NCI-H82 treated with DMSO at 0.1 percent for 48 hours (cell line): Measurements from ENCODE around the gene AEBP1.

ENCODE experiments used
- DNase-seq: peaks from one replicate; lab custom pipeline; 2025; ENCODE audit not compliant: unreplicated experiment; lab: John Stamatoyannopoulos, UW

Gene AEBP1

DNA sequence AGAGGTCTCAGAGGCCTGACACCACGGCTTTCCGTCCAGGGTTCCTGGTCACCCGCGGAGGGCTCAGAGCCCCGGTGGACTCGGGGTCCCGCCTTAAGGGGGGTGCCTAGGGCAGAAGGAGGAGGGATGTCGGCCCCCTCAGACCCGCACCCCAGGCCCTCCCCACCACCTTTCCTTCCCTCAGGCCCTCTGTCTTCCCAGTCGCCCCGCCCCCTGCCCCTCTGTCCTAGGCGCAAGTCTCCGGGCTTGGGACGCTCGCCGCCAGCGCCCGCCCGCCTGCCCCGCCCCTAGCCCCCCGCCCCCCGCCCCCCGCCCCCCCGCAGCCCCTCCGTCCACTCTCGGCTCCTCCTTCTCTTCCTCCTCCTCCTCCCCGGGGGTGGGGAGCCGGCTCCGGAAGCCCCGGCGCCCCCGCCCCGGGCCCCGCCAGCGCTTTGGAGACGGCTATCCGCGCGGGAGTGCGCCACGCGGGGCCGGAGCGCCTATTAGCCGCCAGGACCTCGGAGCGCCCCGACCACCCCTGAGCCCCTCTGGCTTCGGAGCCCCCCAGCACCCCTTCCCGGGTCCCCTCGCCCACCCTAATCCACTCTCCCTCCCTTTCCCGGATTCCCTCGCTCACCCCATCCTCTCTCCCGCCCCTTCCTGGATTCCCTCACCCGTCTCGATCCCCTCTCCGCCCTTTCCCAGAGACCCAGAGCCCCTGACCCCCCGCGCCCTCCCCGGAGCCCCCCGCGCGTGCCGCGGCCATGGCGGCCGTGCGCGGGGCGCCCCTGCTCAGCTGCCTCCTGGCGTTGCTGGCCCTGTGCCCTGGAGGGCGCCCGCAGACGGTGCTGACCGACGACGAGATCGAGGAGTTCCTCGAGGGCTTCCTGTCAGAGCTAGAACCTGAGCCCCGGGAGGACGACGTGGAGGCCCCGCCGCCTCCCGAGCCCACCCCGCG, at the start of gene AEBP1:
Gene AEBP1 (plus strand): TSS at position 423 of the 937 bp plus-strand sequence. CDS start 321 bp downstream, at position 744.
- DNase-seq, result peak; percentile 21

DNA sequence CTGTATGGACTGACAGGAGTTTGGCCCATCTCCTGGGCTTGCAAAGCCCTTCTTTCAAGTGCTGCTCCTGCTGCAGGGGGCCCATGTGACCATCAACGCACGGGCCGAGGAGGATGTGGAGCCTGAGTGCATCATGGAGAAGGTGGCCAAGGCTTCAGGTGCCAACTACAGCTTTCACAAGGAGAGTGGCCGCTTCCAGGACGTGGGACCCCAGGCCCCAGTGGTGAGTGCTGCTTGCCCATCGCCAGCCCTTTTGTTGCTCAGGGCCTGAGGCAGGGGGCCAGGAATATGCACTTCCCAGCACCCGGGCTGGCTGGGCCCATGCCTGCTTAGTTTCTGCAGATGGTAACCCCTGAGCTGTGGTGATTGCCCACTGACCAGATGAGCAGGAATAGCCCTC, 47.5 kb upstream of the AEBP1 start:
- DNase-seq, result no peak

DNA sequence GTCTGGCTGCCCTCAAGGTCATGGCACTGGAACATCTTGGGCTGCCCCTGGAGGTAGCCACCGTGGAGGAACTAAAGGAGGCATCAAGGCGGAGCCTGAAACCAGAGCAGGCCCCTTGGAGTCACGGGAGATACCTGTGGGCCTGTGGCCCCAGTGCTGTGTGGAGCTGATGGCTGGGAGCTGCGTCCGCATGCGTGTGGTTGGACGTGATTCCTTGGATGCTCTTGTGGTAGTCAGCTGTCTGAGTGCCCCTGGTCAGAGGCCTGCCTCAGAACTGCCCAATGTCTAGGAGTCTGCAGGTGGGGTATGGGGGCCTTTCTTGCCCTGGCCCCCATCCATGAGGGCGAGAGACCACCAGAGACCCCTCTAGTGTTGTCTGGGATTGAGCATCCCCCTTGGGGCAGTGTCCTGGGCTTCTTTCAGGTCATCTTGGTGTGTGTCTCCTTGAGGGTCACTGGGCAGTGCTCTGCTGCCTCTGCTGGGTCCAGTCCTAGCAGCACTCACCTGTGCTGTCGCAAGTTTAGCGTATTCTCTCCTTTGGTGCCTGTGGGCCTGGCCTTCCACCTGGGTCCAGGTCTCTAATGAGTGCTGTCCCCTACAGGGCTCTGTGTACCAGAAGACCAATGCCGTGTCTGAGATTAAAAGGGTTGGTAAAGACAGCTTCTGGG, 46.8 kb upstream of the AEBP1 start:
- no peak for DNase-seq

DNA sequence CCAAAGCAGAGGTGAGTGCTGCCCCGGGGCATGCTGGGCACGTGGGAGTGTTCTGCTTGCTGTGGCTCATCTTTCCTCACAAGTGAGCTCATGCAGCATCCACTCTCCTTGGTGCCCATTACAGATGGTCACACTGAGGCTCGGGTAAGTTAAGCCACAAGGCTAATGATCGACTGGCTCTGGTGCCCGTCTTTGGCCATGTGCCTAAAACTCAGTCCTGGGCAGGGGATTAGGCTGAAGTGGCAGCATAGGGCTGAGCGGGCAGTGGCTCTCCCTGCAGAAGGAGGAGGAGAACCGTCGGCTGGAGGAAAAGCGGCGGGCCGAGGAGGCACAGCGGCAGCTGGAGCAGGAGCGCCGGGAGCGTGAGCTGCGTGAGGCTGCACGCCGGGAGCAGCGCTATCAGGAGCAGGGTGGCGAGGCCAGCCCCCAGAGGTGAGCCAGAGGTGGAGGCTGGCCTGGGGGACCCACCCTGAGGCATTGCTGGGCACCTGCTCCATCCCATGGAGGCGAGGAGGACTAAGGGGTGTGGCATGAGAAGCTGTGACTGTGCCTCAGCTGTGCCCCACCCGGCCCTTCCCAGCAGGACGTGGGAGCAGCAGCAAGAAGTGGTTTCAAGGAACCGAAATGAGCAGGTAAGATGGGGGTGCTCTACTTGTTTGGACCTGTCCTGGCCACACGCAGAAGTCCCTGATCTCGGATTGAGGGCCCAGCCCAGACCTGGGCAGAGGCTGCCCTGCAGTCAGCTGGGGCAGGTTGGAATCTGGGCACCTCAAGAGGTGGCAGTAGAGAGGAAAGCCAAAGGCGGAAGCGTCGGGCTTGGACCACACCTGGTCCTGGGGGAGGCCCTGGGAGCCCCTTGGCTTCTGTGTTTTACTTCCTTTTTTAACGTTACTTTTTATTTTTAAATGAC, 46.0 kb upstream of the AEBP1 start:
- no peak for DNase-seq

DNA sequence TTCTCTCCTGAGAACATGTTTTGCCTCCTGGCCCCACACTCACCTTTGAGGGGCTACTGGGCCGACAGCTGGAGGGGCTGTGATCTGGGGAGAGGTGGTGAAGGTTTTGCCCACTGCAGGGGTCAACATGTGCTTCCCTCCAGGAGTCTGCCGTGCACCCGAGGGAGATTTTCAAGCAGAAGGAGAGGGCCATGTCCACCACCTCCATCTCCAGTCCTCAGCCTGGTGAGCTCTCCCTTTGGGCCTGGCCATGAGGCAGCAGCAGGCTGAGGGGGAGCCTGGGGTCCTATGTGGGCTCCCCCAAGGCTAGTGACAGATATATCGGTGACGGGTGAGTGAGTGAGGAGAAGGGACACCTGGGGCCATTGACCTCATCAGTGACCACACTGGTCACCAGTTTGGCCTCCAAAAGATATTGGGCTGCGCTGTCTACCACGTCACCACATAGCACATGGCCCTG, 45.4 kb upstream of the AEBP1 start:
- no peak for DNase-seq

DNA sequence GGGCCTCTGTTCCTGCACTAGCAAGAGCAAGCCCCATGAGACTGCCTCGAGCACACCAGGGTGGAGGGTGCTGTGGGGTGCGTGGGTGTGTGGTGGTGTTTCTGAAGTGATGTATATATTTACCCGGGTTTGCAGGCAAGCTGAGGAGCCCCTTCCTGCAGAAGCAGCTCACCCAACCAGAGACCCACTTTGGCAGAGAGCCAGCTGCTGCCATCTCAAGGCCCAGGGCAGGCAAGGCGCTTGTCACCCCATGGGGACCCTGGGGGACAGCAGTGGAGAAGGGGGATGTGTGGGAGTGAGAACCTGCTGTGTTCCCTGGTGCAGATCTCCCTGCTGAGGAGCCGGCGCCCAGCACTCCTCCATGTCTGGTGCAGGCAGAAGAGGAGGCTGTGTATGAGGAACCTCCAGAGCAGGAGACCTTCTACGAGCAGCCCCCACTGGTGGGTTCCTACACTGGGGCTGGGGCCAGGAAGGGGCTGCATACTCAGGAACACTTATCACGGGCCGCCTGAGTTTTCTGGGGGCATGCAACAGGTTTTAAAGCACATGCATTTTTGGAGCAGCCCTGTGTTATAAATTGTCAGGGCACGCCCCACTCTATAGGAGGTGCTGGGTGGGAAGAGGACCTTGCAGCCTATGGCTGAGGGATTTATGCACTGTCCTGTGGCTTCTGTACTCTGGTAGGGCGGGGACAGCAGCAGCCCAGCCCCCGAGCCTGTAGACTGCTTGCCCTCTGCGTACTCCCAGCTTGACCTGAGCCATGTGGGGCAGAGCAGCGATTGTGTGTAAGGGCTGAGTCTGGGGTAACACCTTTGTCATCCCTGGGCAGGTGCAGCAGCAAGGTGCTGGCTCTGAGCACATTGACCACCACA, 44.7 kb upstream of the AEBP1 start:
- DNase-seq, result no peak

DNA sequence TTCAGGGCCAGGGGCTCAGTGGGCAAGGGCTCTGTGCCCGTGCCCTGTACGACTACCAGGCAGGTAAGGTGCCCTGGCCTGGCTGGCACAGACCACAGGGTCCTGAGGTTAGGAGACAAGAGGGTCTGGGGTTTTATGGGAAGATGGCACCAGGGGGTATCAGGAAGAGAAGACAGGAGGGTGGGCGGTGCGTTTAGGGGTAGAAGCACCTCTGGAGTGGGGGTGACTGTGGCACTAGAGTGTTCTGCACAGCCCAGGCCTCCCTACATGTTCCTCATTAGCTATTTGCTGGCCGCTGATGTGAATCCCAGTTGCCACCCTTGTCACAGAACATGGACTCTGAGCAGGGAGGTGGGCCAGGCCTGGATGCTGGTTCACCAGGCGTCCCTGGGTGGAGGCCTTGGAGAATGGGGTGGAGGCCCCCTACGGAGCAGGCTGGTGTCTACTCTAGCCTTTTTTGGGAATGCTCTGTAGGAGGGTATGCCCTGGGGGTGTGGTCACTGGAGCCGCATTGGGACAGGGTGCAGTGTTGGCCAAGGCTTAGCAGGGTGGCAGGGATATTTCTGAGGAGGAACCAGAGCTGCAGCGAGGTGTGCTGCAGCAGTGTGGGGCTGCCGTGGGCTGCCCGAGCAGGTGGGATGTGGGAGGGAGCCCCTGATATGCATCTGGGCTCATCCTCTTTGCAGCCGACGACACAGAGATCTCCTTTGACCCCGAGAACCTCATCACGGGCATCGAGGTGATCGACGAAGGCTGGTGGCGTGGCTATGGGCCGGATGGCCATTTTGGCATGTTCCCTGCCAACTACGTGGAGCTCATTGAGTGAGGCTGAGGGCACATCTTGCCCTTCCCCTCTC, 43.8 kb upstream of the AEBP1 start:
- DNase-seq, result no peak

DNA sequence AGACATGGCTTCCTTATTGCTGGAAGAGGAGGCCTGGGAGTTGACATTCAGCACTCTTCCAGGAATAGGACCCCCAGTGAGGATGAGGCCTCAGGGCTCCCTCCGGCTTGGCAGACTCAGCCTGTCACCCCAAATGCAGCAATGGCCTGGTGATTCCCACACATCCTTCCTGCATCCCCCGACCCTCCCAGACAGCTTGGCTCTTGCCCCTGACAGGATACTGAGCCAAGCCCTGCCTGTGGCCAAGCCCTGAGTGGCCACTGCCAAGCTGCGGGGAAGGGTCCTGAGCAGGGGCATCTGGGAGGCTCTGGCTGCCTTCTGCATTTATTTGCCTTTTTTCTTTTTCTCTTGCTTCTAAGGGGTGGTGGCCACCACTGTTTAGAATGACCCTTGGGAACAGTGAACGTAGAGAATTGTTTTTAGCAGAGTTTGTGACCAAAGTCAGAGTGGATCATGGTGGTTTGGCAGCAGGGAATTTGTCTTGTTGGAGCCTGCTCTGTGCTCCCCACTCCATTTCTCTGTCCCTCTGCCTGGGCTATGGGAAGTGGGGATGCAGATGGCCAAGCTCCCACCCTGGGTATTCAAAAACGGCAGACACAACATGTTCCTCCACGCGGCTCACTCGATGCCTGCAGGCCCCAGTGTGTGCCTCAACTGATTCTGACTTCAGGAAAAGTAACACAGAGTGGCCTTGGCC, 43.0 kb upstream of the AEBP1 start:
- DNase-seq, result no peak

DNA sequence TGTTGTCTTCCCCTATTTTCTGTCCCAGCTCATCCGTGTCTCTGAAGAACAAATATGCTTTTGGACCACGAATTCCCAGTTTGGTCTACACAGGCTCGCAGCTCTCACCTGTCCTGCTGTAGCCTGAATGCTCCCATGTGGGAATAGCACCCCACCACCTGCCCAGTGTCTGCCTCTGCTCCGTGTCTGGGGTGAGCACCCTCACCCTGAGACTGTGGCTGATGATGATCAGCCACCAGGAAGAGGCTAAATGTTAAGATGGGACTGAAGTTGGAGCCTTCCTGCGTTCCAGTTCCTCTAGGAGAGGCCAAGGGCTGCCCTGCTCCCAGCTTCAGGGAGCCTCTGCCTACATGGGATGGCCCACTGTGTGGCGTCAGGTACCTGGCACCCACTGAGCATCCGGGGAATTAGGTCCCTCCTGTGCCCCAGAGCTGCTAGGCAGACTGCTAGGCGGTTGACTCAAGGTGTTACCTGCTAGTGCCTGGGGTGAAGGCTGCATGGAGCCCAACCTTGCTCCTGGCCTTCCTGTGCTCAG, 42.4 kb upstream of the AEBP1 start:
- no peak for DNase-seq

DNA sequence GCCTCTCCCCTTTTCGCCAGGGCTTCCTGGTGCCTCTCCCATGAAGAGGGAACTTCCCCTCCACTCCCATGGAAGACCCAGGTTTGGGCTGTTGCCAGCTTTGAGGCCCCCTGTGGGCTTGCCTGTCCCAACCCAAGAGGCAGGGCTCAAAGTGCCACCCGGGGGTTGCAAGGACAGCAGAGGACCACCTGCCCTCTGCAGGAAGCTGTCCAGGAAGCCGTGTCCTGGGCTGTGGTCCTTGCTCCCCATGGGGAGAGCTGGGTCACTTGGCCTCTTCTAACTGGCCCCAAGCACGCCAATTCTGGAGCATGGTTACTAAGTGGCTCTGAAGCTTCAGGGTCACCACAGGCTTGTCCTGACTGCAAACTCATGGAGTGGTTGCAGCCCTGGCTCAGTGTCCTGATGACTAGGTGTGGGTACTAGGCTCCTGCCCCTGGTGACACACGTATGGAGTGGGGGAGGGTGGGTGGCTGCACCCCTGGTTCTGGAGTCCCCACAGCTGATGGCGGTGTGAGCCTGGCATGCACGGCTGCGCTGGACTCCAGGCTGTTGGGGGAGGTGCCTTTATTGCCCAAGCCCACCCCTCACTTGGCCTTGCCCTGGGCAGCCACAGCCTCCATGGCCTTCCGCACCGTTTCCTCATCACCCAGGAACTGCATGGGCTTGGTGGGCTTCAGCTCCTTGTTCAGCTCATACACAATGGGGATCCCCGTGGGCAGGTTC, 41.8 kb upstream of the AEBP1 start:
- no peak for DNase-seq

DNA sequence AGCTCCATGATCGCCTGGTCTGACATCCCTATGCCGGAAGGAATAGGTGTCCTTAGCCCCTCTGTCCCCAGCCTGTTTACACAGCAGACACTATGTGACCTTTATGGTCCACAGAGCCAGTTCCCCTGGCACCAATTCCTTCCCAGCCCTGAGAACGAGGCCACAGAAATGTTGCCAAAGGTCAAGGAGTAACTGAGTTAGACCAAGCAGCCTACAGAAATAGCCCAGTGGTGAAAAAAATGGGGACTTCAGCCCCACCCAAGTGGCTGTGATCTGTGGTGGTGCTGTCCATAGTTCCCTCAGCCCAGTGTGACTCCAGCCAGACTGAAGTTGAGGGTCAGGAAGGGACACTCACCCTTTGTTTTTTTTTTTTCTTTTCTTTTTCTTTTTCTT, 41.2 kb upstream of the AEBP1 start:
- no peak for DNase-seq

DNA sequence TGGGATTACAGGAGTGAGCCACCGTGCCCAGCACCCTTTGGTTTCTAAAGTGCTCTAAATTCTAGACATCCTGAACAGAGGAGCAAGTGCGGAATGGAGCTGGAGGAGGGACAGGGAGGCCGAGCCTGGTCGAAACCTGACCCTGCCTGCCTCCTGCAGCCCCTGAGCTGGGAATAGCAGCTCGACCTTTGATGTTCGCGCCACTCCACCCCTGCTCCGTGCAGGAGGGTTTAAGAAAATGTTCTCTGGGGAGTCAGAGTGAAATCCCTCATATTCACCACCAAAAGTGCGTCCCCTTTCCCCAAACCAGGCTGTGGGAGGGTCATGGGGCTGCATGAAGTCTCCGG, 40.6 kb upstream of the AEBP1 start:
- DNase-seq, result no peak

DNA sequence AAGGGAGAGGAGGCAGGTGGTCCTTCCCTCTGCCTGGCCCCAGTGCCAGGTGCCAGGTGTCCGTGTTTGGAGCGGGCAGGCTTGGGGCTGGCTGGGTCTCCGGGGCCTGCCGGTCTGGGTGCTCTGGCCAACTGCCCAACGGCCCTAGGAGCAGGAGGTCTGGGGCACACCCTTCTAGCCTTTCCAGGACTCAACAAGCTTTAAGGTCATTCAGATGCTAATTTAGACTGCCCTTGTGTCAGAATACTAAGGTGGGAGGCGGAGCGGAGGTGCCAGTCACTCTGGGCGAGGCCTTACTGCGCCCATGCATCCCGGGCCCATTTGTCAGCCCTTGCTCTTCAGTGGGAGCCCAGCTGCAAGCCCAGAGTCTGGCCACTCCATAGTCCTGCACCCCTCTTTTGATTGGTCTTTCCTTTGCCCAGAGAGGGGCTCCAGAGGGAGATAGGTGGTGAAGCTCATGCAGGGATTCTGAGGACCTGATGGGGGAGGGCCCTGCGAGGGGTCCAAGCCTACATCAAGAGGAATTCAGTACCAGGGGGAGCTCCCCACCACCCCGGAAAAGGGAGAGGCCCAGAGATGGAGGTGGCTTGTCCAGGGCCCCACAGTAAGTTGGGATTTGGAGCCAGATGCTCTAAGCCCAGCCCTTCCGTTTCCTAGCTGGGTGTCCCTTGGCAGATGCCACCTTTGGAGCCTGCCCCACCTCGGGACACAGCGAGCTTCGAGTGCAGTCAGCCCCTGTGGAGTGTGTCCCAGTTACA, 40.1 kb upstream of the AEBP1 start:
- no peak for DNase-seq

DNA sequence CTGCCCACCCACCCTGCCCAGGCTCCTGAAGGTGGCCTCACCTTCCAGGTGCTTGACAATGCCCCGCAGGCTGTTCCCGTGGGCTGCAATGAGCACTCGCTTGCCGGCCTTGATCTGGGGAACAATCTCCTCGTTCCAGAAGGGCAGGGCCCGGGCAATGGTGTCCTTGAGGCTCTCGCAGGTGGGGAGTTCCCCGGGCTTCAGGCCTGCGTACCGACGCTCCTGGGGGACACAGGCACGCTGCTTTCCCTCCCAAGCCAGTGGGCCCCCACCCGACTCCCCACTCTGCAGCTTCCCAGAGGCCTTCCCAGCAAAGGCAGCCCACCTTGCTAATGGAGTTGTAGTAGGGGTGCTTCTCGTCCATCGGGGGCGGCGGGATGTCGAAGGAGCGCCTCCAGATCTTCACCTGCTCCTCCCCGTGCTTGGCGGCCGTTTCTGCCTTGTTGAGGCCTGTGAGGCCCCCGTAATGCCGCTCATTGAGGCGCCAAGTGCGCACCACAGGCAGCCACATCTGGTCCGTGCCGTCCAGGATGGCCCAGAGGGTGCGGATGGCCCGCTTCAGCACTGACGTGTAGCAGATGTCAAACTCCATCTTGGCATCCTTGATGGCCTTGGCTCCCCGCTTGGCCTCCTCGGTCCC, 39.2 kb upstream of the AEBP1 start:
- no peak for DNase-seq

DNA sequence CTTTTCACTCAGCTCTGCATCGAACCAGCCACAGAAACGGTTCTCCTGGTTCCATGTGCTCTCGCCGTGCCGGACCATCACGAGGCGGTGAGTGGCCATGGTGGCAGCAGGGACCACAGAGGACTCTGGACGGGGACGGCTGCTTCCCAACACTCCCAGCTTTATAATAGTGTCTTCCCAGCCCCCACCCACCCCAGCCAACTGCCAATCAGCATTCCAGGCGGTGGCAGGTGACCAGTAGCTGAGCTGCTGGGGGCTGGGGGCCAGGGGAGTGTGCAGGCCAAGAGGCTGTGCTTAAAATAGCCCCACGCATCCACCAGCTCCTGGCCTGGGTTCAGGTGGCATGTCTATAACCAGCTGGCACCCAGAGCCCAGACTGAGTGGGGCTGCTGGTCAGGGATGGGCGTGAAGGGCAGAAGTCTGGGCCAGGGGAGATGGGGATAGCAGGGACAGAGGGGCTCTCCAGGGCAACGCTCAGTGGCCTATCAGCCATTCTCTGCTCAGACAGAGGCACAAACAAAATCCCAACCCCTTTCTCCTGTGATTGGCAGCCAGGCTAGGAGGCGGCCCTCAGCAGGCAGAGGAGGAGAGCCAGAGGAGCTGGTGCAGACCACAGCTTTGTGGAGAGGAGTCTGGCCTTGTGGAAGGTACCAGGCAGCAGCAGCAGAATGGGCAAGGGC, 38.6 kb upstream of the AEBP1 start, which contains the start of gene PGAM2:
Gene PGAM2 (minus strand): TSS at position 137 of the 680 bp plus-strand sequence. CDS start 38 bp downstream, at position 99.
- DNase-seq, result no peak

DNA sequence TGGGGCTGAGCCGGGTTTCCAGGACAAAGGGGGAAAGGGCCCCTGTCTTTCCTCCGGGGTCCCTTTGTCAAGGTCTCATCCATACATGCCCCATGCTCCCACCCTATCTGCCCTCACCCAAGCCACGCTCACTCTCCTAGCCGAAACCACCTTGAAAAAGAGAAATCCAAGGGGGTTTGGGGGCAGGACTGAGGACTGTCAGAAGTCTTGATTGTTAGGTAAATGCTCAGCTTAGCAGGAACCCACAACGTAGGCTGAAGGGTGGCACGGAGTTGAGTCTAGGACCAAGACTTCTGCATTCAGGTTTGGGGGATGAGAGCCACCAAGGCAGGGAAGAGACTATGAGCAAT, 38.1 kb upstream of the AEBP1 start:
- no peak for DNase-seq
